Retina (tissue), 1 donor: ENCODE data around the gene GRK5.

Experiments used
- DNase-seq: peaks from one replicate; pipeline ENCODE4 v3.0.0-alpha.2; 2016

The GRK5 gene

DNA sequence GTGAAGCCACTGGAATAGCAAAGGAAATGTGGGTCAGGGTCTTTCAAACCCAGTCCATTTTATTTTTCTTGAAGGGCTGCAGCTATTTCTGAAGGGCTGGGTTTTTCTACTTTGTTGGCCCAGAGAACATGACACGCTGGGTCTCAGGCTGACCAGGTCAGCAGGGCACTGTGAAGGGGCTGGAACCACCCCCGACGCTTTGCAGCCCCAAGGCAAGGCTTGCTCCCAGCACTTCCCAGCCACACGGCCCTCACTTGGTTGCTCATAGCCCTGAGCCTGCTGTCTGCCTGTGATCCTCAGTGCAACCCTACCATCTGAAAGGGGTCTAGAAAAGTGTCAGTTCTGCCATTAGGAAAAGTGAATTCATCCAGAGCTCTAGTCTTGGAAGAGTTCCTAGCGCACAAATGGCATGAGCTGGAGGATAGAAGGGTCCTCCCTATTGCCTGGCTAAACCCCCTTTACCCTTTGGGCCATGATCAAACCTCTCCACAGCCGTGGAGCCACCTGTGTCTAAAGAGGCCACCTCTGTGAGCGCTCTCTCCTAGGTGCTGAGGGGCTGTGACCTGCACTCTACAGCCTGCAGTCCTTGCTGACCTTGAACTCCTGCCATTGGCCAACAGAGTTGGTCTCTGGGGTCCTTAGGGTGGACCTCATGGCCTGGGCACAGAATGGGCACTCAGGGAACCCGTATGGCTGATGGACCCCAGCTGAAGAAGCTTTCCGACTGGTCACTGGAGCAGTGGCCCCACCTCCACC is 203.2 kb downstream of the GRK5 start:
- DNase-seq = no peak

- DNase-seq = no peak
These were observed 205.1 kb downstream of the GRK5 start for GRCh38 chr10:119412244-119413092.

- DNase-seq = peak; percentile 57
These were observed 205.7 kb downstream of the GRK5 start for GRCh38 chr10:119413093-119413453.

DNA sequence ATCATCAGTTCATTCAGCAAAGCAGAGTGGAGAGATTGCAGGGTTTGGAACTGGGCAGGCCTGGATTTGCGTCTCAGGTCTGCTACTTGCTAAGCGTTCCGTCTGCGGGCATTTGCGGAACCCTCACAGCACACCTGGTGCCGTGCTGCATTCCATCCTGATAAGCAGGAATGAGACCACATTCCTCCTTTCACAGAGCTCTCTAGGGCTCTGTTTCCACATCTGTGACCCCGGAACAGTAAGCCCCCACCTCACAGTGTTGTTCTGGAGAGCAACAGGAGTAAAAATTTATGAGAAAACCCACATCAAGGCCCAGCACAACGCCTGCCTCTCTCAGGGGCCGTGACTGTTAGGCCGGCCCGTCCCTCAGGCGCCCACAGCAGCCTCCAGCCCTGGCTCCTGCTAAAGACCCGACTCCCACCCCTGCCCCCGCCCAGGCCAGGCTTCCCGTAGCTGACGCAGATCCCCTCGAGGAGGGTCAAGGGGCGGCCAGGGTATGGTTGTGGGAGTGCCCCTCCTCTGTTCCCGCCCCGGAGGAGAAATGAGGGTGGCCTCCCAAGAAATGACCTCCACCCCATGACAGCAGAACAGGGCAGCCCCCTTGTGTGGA is 206.2 kb downstream of the GRK5 start:
- DNase-seq = no peak

DNA sequence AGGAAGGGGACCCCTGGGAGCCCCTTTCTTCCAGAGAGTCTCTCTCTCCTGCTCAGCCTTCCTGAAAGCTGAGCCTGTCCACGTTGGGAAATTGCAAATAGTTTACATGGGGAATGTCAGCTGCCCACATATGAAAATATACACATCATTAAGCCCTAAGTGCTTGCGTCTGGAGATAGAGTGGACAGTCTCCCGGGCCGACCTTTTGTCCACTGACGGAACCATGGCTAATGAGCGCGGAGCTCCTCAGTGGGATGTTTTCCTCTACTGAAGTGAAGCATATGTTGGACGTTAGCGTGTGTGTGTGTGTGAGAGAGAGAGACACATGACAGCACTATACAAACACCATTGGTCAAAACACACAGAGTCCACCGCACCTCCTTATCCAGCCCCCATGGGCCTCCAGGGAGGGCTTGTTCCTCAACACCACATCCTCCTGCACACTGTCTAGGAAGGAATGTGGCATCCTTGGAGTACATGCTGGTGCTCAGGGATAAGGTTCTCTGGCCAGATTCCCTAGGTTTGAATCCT is 206.8 kb downstream of the GRK5 start:
- peak; percentile 73 for DNase-seq

- no peak for DNase-seq
These were observed 207.8 kb downstream of the GRK5 start for GRCh38 chr10:119415121-119415520.

- no peak for DNase-seq
These were observed 208.4 kb downstream of the GRK5 start for GRCh38 chr10:119415536-119416503.

- DNase-seq = peak; percentile 66
These were observed 209.5 kb downstream of the GRK5 start for GRCh38 chr10:119416855-119417254.

DNA sequence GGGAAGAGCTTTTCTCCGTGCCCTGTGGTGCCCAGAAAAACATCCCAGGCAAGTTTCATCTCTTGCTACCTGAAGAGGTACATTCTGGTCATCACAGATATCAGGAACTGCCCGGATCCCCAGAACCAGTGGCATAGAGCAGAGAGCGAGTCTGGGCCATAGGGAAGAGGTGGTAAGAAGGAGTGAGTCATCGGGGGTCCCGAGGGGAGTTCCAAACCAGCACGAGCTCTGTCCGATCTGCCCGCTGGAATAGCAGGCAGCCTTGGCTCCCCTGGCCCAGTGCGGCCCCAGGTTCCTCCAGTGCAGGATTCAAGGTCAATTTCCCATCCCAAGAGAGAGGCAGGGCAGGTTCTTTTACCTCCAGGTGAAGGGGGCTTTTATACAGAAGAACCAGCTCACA is 210.5 kb downstream of the GRK5 start:
- no peak for DNase-seq

DNA sequence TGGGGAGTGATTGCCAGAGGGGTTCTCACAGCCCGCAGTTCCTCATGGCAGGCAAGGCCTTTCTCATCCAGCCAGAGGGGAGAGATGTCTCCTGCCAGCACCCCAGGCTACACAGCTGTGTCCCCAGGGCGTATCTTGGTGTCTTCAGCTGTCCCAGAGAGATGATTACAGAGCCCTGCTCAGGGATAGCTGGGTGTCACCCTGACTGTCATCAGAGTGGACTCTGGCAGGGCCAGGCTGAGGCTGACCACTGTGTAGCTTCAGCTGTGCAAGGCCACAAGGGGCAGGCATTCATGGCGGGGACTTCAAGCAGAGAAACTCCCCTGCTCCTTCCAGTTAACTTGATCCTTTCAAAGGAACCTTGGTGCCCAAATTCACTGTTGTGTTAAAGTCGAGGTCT is 211.0 kb downstream of the GRK5 start:
- DNase-seq = no peak

- DNase-seq = no peak
These were observed 212.6 kb downstream of the GRK5 start for GRCh38 chr10:119419931-119420330.

GRCh38 chr10:119420950-119421875 is 213.8 kb downstream of the GRK5 start:
- no peak for DNase-seq

- no peak for DNase-seq
These were observed 214.7 kb downstream of the GRK5 start for GRCh38 chr10:119421891-119422681.

DNA sequence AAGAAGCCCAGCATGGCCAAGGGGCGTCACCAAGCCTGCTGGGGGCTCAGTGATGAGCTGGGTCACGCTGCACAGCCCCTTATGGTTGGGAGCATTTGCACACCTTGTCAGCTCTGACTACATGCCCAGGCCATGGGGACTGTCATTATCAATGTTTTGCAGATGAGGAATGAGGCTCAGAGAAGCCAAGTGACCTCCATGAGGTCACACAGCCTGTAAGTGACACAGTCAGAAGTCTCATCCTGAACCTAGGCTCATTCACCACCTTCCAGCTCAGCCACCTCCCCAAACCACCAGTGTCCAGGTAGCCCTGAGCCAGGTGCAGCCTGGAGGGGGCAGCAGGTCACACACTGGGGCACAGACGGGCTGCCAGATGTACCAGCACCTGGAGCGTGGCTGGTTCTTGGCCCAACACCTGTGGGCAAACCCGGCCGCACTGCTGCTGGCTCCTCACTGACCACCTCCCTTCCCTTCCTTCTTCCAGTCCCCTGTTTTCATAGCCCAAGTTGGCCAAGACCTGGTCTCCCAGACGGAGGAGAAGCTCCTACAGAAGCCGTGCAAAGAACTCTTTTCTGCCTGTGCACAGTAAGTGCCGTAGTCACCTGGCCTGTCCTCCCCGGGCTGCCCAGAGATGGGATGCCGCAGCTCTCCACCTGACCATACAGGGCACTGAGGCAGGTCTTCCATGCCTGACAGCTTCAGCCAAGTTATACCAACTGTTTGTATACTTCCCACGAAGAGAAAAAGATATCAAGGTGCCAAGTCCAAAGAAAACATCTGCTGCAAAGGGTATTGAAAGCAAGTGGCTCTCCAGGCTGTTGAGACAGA is 215.5 kb downstream of the GRK5 start:
- DNase-seq = no peak

GRCh38 chr10:119423510-119424257 is 216.3 kb downstream of the GRK5 start:
- DNase-seq = no peak

DNA sequence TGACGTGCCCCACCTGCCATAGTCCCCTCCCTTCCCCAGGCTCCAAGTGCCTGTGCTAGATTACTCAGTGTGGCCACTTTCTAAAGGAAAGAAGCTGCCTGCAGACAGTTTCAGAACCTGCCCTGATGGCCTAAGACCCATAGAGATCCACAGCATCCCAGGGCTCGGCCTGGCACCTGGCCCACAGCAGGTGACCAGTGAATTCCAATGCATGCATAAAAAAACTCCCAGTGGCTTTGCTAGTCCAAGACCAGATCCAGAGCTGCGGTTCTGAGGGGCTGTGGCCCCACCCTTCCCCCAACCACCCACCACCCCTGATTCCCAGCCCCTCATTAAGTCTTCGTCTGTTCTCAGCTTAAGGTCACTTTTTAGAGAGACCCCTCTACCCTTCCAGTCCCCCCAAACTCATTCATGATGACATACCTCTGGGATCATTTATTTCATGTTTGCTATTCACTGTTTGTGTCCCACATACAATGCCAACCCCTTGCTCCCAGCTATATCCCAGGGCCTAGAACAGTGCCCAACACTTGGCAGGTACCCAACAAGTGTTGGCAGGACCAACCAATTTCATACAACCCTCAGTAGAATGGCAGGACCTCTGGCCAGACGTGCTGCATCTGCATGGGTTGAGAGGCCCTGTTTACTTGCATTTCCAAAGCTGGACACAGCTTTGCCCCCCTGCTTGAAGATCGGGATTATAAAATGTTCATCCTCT is 217.0 kb downstream of the GRK5 start:
- no peak for DNase-seq

GRCh38 chr10:119425102-119425880 is 217.9 kb downstream of the GRK5 start:
- no peak for DNase-seq
